ENCODE data around the gene ANKRD44.

- TF ChIP-seq CTCF (conservative IDR thresholded peaks at IDR 0.05; ENCODE audit: low read depth, low read length) (no peak), EZH2phosphoT487 (IDR thresholded peaks at IDR 0.05; ENCODE audit: borderline replicate concordance, low read length) (no peak)
Measured at GRCh38 chr2:197031803-197032202, 278.8 kb downstream of the ANKRD44 start.

All from PC-3 (cell line).